DND-41 (cell line): Measurements from ENCODE around the gene UEVLD.

Source experiments
- ATAC-seq: fragments of 200-7000 bp; cut with Tn5 transposase; 3 replicates; pipeline ENCODE4 v1.9.1; 2021; ENCODE audit warnings: low read depth; ENCODE audit not compliant: insufficient read depth
- DNase-seq: peaks from one replicate; pipeline ENCODE4 v3.0.0-alpha.2; 2020
- H2AFZ ChIP-seq: 2 replicates; pipeline ENCODE4 v1.6.0; 2012; ENCODE audit warnings: low read depth, low read length
- H3K27ac ChIP-seq: 2 replicates; pipeline ENCODE4 v1.5.1; 2012; ENCODE audit warnings: low read length, inconsistent platforms
- H3K27me3 ChIP-seq: fragments of 200-600 bp; sonication (generic); 2 replicates; pipeline ENCODE4 v1.6.0; 2012; ENCODE audit warnings: low read length, mild to moderate bottlenecking, inconsistent platforms; ENCODE audit not compliant: insufficient read depth, poor library complexity
- H3K36me3 ChIP-seq: 2 replicates; pipeline ENCODE4 v1.5.1; 2012; ENCODE audit warnings: low read length, inconsistent platforms; ENCODE audit not compliant: insufficient read depth
- H3K4me1 ChIP-seq: 2 replicates; pipeline ENCODE4 v1.5.1; 2012; ENCODE audit warnings: mild to moderate bottlenecking, low read length; ENCODE audit not compliant: insufficient read depth
- H3K4me2 ChIP-seq: 2 replicates; pipeline ENCODE4 v1.6.0; 2012; ENCODE audit warnings: mild to moderate bottlenecking, moderate library complexity, low read length, inconsistent platforms; ENCODE audit not compliant: insufficient read depth
- H3K4me3 ChIP-seq, 2 experiments: fragments of 200-600 bp in 1 of 2; shearing (Covaris generic) in 1 of 2; 2 replicates each; pipeline ENCODE4 v1.5.1; 2012 to 2016; ENCODE audit warnings: inconsistent platforms in 2 of 2, low read length in 2 of 2, mild to moderate bottlenecking in 2 of 2, low read depth in 1 of 2, moderate library complexity in 1 of 2
- H3K79me2 ChIP-seq: 2 replicates; pipeline ENCODE4 v1.6.0; 2012; ENCODE audit warnings: low read length, inconsistent platforms; ENCODE audit not compliant: insufficient read depth
- H3K9ac ChIP-seq: 2 replicates; pipeline ENCODE4 v1.6.0; 2012; ENCODE audit warnings: low read depth, mild to moderate bottlenecking, inconsistent platforms, low read length, moderate library complexity
- H3K9me3 ChIP-seq: 2 replicates; pipeline ENCODE4 v1.5.1; 2012; ENCODE audit warnings: low read length, moderate library complexity, mild to moderate bottlenecking, inconsistent platforms; ENCODE audit not compliant: insufficient read depth, severe bottlenecking
- H4K20me1 ChIP-seq: 2 replicates; pipeline ENCODE4 v1.6.0; 2012; ENCODE audit warnings: low read length; ENCODE audit not compliant: insufficient read depth
- EZH2 ChIP-seq: IDR thresholded peaks from 3 replicates; pipeline ENCODE4 v1.6.1; 2012; ENCODE audit warnings: borderline replicate concordance, low read depth, mild to moderate bottlenecking, moderate library complexity, low read length, inconsistent platforms; ENCODE audit not compliant: severe bottlenecking
- TF ChIP-seq, protein P1 (sequence below): IDR thresholded peaks from 2 replicates; pipeline ENCODE4 v1.5.1; 2012; ENCODE audit warnings: borderline replicate concordance, low read length, moderate library complexity, mild to moderate bottlenecking; ENCODE audit not compliant: poor library complexity, severe bottlenecking; ENCODE audit errors: extremely low read depth

UEVLD gene

DNA sequence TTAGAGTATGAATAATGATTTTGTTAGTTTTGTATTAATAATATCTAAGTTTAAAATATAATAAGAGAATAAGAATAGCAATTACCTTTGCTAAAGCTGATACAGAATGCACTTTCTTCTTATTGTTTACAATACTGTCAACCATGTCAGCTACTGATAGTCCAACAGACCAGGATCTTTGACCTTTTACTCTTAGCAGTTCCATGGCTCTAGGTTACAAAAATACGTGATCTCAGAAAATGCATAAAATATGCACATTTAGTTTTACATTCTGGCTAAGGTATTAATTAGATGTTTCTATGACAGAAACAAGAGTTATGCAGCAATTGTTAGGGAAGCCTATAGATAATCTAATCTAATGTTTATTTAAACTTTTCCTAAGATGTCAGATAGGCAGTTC, 54.3 kb downstream of the UEVLD start:
- H3K79me2 ChIP-seq, result no peaks in the 10 kb centered on the region
- no peak overlapping the region for H3K9ac ChIP-seq
- TF ChIP-seq, protein P1, sequence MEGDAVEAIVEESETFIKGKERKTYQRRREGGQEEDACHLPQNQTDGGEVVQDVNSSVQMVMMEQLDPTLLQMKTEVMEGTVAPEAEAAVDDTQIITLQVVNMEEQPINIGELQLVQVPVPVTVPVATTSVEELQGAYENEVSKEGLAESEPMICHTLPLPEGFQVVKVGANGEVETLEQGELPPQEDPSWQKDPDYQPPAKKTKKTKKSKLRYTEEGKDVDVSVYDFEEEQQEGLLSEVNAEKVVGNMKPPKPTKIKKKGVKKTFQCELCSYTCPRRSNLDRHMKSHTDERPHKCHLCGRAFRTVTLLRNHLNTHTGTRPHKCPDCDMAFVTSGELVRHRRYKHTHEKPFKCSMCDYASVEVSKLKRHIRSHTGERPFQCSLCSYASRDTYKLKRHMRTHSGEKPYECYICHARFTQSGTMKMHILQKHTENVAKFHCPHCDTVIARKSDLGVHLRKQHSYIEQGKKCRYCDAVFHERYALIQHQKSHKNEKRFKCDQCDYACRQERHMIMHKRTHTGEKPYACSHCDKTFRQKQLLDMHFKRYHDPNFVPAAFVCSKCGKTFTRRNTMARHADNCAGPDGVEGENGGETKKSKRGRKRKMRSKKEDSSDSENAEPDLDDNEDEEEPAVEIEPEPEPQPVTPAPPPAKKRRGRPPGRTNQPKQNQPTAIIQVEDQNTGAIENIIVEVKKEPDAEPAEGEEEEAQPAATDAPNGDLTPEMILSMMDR, result no peak
- no peak for TF ChIP-seq EZH2
- no peaks in the 10 kb centered on the region for H3K27me3 ChIP-seq
- H3K36me3 ChIP-seq, result peaks cover 4% of the 10 kb centered on the region; the same call in 1 of the 2 replicates
- H2AFZ ChIP-seq, result no peak overlapping the region
- ATAC-seq, result no peak
- no peaks in the 10 kb centered on the region for H4K20me1 ChIP-seq
- H3K4me1 ChIP-seq, result no peaks in the 10 kb centered on the region
- H3K9me3 ChIP-seq, result no peaks in the 10 kb centered on the region
- no peak for DNase-seq
- H3K27ac ChIP-seq, result no peak overlapping the region
- H3K4me3 ChIP-seq, result no peak overlapping the region
- H3K4me2 ChIP-seq, result no peak overlapping the region

DNA sequence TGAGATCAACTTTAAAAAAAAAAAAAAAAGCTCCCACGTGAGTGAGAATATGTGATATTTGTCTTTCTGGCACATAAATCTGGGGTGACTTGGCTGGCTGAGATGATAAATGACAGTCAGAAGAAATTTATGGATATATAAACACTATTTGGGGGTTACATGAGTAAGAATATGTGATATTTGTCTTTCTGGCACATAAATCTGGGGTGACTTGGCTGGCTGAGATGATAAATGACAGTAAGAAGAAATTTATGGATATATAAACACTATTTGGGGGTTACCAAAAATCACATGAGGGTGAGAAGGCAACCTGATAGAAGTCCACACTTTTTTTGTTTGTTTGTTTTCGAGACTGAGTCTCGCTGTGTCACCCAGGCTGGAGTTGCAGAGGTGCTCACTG, 55.2 kb downstream of the UEVLD start:
- Histone ChIP-seq H3K4me3 (no peak overlapping the region), H3K27ac (no peak overlapping the region), H2AFZ (no peak overlapping the region), H3K4me2 (no peak overlapping the region), H3K27me3 (no peaks in the 10 kb centered on the region), H3K9me3 (no peaks in the 10 kb centered on the region), H3K79me2 (no peaks in the 10 kb centered on the region), H3K36me3 (peaks cover 4% of the 10 kb centered on the region; the same call in 1 of the 2 replicates), H3K4me1 (no peaks in the 10 kb centered on the region), H4K20me1 (no peaks in the 10 kb centered on the region), H3K9ac (no peak overlapping the region)
- no peak for ATAC-seq
- no peak for TF ChIP-seq EZH2
- TF ChIP-seq, protein P1, result no peak
- DNase-seq, result no peak

DNA sequence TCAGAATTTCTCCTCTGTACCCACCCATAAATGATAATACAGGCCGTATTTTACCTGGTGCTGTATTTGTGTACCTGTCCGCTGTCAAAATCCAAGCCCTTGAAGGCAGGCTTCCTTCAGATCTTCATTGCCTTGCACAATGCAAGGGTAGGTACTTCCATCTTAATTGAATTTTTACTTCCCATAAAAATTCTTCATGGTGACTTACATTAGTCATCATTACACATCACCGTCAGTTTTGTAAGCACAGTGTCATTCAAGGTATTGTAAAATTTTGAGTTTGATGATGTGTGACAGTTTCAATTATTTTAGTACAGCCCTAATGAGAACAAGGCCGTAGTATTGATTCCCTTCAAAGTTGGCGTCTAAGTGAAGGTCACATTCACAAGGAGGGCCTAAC, 61.0 kb downstream of the UEVLD start:
- Histone ChIP-seq H3K4me3 (peak overlapping the region; percentile 80 to 83), H4K20me1 (0 out of 2 replicates have a peak, but pooled peaks cover 2% of the 10 kb centered on the region), H2AFZ (peak overlapping the region; percentile 97), H3K4me2 (peak overlapping the region; percentile 76), H3K79me2 (peaks cover 54% of the 10 kb centered on the region), H3K36me3 (peaks cover 22% of the 10 kb centered on the region), H3K27ac (peak overlapping the region; percentile 94), H3K4me1 (peaks cover 29% of the 10 kb centered on the region), H3K27me3 (no peaks in the 10 kb centered on the region), H3K9ac (peak overlapping the region; percentile 81), H3K9me3 (no peaks in the 10 kb centered on the region)
- ATAC-seq, result no peak
- DNase-seq, result no peak
- TF ChIP-seq, protein P1, result no peak
- TF ChIP-seq EZH2, result no peak
